Measurements from ENCODE around the gene TTC21A.
A peak's percentile ranks its signal among the peaks of the same experiment; 100 is the strongest.

Gene TTC21A

DNA sequence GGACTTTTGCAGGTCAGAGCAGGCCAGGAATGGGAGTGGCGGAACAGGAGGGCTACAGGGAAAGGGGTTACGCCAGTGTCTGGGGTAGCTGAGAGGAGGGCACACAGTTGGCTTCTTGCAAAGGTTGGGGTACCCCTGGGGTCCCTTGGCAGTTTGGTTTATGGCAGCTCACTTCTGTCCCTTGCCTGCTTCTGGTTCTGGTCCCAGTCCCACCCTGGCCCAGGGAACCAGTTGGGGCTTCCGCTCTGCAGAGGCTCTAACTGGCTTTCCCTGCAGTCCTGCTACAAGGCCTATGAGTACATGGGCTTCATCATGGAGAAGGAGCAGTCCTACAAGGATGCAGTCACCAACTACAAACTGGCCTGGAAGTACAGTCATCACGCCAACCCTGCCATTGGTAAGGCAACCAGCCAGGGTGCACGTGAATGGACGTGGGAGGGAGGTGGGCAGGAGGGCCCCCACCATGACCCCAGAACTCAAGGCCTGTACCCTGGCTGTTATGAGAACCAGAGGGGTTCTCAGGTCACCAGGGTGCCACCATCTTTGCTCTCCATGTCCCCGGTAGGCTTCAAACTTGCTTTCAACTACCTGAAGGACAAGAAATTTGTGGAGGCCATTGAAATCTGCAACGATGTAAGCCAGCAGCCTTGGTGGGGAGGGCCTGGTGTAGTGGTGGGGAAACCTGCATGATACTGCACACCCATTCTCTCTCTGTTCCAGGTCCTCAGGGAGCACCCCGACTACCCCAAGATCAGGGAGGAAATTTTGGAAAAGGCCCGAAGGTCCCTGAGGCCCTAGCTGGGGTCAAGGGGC, 30.7 kb downstream of the TTC21A start:
- DNase-seq: no peak

GRCh38 chr3:39138804-39139415, 31.4 kb downstream of the TTC21A start:
- DNase-seq: no peak

DNA sequence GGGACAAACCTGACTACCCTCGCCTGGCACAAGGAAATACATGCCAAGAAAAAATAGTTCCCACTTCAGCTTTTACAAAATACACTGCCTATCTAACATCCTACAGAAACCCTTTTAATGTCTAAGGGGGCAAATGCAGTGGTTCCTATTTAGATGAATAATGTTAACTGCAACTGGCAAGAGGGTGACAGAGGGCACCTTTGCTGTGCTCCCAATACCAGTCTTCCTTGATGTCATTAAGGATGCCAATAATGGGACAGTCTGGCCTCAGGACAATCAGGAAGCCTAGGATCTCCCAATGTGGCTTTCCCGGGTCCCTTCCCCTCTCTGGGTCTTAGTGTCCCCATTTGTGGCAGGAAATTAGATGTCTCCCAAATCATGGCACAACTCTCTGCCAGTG, 32.0 kb downstream of the TTC21A start:
- no peak for DNase-seq

GRCh38 chr3:39140341-39140971, 33.0 kb downstream of the TTC21A start:
- no peak for DNase-seq

DNA sequence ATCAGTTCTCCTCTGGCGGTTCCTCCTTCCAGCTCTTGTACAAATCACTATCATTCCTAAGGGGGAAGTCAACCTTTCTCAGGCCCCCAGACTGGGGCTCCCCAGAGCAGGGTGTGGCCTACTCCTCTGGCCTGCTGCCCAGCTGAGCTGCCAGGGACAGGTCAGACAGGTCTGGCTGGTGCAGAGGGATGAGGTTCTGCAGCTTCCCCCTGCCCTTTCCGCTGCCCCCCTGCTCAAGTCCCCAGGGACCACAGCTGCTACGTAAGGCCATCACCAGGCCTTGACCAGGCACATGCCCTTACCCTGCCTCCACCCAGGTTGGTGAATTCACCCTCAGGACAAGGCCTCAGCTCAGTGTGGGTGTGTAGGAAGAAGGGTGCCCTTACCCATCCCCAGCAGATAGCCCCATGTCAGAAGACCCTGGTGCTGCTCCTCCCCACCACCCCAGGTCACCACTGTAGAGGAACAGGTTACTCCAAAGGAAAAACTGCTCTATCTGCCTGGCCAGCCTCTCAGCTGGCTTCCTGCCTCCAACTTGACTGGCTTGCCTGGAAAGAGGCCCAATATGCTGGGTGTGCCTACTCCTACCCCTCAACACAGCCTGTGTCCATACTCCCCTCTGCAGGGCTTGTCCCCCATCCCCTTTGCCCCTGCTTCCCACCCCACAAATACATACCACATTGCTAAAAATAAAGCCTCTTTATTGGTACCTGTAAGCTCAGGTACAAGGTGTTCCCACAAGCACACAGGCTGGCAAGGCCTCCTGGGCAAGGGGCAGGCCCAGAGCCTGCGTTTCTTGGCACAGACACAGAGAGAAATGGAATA, 33.9 kb downstream of the TTC21A start:
- DNase-seq: no peak

DNA sequence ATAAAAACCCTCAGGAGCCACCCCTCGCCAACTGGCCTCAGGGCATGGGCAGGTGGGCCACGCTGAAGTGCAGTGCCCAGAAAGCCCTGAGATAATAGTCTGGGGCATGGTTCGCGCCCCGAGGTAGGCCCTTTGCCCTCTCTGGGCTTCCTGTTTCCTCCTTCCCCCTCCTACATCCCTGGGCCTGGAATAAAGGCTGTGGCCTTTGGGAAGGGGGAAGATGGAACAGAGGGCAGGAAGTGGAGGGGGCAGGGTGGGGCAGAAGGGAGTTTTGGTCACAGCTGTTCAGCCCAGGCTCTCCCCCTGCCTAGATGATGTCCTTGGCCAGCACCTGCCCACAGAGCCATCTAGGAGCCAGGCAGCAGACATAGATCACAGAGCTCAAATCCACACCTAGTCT, 34.6 kb downstream of the TTC21A start:
- DNase-seq: peak; percentile 23

DNA sequence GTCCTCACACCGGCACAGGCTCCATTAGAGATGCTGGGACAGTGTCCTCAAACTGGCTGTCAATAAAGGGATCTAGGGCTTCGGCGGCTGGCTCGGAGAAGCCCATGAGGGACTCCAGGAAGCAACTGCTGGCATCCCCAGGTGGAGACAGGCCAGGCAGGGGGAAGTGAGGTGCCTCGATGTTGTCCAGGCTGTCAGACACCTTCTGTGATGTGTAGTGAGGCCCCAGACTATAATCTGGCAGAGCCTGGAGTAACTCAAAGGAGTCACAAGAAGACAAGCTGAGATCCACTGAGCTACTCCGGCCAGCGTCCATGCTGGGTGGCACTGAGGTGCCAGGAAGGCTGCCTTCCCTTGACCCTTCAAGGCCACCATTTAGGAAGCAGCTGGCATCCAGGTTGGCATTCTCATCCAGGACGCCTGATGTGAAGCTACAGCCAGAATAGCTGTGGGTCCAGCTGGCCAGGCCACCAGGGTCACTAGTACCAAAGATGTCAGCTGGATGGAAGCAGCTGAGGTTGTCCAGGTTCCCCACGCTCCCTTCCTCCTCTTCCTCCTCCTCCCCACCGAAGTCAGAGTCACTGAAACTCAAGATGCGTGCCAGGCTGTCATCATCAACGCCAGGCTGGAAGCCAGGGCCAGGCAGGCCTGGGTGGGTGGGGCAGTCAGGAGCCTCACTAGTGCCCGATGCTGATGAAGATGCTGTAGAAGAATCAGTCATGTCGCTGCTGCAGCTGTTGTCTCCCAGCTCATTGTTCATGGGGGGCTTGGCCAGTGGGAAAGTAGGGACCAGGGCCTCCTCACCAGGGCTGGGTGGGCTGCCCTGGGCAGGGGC, 35.8 kb downstream of the TTC21A start:
- no peak for DNase-seq

DNA sequence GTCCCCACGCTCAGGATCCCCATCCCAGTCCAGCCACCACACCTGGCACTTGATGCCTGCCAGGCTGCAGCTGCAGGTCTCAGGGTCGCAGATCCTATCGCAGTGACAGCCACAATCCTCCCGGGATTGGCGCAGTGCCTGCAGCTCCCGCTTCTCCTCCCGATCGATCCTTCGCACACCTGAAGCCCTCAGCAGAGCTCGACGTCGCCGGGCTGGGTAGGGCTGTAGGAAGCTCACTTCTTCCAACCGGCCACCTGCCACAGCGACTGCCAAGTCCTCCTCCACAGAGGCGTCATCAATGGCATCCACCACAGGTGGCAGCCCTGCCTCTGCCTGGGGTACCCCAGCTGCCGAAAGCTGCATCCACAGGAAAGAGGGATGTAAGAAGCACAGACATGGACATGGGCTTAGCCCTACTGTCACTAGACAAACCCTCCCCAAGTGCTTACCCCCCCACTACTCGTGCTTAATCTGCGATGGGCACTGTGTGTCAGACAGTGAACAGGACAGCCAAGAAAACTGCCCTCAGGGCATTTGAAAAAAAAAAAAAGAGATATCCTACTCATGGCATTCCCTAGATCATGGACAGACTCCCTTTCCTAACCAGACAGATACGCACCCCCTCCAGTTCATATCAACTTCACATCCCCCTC, 36.7 kb downstream of the TTC21A start:
- no peak for DNase-seq

DNA sequence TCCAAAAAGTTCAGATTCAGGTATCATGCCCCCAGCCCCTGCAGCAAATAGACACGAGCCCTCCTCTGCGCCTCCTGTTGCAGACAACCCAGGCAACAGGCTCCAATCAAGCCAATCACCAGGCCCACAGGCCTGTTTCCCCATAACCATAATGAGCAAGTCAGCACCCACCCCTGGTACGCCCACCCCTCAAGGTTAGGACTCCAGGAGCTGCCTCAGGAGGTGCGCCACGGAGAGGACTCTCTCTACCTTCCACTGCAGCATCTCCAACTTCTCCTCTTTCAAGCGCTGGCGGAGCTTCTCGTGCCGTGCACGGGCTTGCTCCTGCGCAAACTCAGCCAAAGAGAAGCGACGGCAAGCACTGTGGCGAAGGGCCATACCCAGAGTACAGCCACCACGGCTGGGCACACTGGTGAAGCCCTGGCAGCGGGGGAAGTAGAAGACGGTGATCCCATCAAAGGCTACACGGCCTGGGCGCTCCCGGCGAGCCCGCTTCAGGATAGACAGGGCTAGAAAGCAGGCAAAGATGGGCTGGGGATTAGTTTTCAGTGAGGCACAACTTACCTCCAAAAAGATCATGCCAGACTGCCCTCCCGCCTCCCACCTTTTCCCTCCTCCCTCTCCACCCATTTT, 37.4 kb downstream of the TTC21A start:
- no peak for DNase-seq

DNA sequence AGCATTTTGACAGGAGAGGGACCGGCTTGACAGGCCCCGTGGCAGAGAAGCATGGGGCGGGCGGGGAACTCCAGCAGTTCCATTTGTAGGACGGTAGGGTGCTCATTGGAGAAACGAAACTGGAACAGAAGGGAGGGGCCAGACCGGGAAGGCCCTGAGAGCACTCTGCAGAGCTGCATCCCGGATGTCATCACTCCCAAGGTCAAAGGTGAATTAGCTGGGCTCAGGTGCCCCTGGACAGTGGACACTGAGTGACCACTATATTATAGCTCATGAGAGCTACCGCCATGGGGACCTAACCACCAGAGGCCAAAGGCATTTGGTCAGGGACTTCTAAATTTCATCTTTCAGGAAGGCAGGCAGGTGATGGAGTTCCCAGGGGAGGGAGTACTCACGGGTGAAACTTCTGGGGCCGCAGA, 38.6 kb downstream of the TTC21A start:
- no peak for DNase-seq

GRCh38 chr3:39146611-39147591, 39.4 kb downstream of the TTC21A start:
- DNase-seq: peak; percentile 84

GRCh38 chr3:39147711-39148434, 40.4 kb downstream of the TTC21A start:
- peak; percentile 92 for DNase-seq

- peak; percentile 95 for DNase-seq
These were observed 41.1 kb downstream of the TTC21A start for GRCh38 chr3:39148435-39149058.

DNA sequence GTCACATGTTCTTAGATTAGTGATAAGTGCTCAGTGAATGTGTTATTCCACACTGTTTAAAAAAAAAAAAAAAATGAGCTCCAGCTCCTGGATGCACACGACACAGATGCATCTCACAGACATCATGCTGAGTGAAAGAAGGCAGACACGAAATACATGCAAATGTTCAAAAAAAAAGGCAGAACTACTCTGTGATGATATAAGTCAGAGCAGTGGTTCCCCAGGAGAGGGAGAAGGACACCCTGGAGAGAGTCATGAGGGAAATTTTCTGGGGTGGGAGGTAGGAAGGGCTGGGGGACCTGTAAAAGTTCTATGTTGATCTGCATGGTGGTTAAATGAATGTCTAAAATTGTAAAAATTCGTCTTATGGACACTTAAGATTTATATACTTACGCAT, 41.6 kb downstream of the TTC21A start:
- DNase-seq: no peak

- no peak for DNase-seq
These were observed 42.1 kb downstream of the TTC21A start for GRCh38 chr3:39149498-39150147.

DNA sequence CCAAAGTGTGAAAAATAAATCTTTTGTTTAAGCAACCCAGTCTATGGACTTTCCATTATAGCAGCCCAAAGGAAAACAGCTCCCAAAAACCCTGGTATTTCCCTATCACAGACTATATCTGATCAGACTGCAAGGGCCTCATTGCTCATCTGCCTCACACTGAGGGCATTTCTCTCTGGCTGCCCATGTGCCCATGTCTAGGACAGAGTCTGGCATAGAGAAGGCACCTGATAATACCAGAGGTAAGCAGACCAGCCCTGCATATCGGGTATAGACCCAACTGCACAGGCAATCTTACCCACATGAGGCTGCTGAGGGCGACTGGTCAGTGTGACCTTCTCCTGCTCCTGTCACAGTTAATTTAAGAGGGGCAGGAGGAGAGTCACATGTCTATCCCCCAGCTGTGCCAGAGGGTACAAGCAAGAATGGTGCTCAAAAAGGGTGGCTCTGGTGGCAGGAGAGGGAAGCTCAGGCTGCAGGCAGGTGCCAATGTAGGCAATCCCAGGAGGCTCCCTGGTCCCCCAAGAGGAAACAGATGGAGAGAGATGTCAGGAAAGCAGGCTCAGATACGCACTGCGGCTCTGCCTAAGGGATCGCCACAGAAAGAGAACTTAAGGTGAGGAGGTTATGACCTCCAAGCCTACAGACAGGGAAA, 42.8 kb downstream of the TTC21A start:
- peak; percentile 75 for DNase-seq

- DNase-seq: peak; percentile 63
These were observed 43.5 kb downstream of the TTC21A start for GRCh38 chr3:39150803-39151631.
